ENCODE measurements around the gene NHS.

Gene NHS

GRCh38 chrX:17738737-17739535, 363.9 kb downstream of the NHS start:
- DNase-seq: peak; percentile 19

GRCh38 chrX:17740137-17741122, 365.4 kb downstream of the NHS start:
- no peak for DNase-seq

DNA sequence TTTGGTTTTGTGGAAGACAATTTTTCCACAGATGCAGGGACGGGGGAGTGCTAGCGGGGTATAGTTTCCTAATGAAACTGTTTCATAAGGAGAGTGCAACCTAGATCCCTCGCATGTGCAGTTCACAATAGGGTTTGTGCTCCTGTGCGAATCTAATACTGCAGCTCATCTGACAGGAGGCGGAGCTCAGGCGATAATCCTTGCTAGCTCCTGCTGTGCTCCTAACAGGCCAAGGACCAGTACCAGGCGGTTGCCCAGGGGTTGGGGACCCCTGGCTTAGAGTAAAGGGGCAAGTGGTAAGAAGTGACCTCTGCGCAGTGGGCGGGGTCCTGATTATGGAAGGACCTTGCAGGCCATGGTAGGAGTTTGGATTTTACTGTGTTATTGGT, 366.1 kb downstream of the NHS start:
- no peak for DNase-seq

- no peak for DNase-seq
Measured at GRCh38 chrX:17743913-17744312, 368.9 kb downstream of the NHS start.

GRCh38 chrX:17744896-17745523, 370.0 kb downstream of the NHS start:
- peak; percentile 1 for DNase-seq

DNA sequence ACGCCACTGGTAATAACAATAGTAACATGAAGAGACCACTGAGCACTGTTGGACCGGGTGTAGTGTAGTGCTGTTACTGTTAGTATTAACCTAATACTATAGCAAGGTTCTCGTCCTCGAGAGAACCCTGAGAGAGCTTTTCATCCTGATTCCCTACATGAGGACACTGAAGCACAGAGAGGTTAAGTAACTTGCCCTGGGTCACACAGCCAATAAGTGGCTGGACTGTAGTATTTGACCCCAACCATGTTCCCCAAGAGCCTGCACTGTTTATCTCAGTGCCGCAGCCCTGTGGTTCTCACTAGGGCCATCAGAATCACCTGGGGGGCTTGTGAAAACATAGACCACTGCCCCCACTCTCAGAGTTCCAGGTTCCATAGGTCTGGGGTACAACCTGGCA, 372.7 kb downstream of the NHS start:
- DNase-seq: no peak

- no peak for DNase-seq
Measured at GRCh38 chrX:17748684-17749083, 373.7 kb downstream of the NHS start.

GRCh38 chrX:17750436-17750835, 375.4 kb downstream of the NHS start:
- no peak for DNase-seq

- no peak for DNase-seq
Measured at GRCh38 chrX:17758382-17758781, 383.4 kb downstream of the NHS start.

DNA sequence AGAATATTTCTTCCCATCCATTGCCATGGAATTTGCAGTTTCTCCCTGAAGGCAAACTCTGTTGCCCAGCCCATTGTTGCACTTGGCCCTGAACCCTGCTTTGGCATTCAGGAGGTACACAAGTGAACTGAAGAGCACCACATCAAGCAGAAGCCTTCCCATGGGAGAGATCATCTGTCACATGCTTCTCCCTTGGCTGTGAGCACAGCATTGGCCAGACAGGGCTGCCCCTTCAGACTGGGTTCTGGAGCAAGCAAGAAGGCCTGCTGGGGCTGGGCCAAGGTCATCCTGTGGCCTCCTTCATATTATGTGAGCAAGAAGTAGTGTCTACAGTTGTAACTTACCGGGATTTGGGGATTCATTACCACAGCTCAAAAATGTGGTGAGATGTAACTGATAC, 385.0 kb downstream of the NHS start:
- no peak for DNase-seq

DNA sequence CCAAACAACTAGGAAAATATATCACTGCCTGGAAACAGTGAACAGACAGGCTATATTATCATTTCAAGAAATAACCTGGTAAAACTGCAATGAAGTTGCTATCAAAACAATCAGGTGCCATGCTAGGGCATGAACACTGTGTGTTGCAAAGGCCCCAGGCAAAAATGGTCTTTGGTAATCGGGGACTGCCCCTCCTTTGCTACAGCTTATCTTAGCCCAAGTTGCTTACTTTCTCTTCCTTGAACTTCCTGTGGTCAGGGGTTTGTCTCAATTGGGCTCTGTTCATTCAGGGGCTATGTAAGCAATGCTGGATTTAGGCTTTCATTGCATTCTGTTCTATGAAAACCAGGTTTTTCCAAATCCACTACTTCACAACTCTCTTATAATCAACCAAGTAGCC, 392.7 kb downstream of the NHS start:
- no peak for DNase-seq

- no peak for DNase-seq
Measured at GRCh38 chrX:17768997-17769396, 394.0 kb downstream of the NHS start.

GRCh38 chrX:17769701-17770269, 394.8 kb downstream of the NHS start:
- no peak for DNase-seq

DNA sequence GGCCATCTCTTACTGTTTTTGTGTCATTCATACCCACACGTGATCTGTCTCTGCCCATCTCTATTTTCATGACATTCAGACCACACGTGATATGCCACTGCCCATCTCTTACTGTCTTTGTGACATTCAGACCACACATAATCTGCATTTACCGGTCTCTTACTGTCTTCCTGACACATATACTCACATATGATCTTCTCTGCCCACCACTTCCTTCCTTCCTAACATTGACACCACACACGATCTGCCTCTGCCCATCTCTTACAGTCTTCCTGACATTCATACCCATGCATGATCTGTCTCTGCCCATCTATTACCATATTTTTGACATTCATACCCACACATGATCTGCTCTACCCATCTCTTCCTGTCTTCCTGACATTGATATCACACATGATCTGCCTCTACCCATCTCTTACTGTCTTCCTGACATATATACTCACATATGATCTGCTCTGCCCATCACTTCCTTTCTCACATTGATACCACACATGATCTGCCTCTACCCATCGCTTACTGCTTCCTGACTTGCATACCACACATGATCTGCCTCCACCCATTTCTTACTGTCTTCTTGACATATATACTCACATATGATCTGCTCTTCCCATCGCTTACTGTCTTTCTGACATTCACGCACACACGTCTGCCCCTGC, 398.3 kb downstream of the NHS start:
- no peak for DNase-seq

DNA sequence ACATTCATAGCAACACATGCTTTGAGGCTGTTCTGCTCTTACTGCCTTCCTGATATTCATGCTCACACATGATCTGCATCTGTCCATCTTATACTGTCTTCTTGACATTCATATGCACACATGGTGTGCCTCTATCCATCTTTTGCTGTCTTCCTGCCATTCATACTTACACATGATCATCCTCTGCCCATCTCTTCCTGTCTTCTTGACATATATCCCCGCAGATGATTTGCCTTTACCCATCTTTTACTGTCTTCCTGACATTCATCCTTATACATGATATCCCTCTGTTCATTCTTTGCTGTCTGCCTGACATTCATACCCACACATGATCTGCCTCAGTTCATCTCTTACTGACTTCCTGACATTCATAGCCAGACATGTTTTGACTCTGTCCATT, 399.1 kb downstream of the NHS start:
- DNase-seq: no peak

GRCh38 chrX:17778997-17779396, 404.0 kb downstream of the NHS start:
- DNase-seq: no peak

GRCh38 chrX:17779434-17779833, 404.4 kb downstream of the NHS start:
- no peak for DNase-seq
